ENCODE data around the gene PYGO2.
"Not testable (repeated sequence)": the region's sequence is repeated elsewhere in the genome, so short reads cannot be mapped to it uniquely, and the experiment has no call there.

PYGO2 gene

GRCh38 chr1:154978360-154978759 lies 16.8 kb upstream of the PYGO2 start:
- DNase-seq (ENCODE audit: low read depth) = no peak

- not testable (repeated sequence) for DNase-seq (ENCODE audit: low read depth)
These were observed 16.2 kb upstream of the PYGO2 start for GRCh38 chr1:154977762-154978161.

GRCh38 chr1:154975409-154976059 lies 14.0 kb upstream of the PYGO2 start:
- DNase-seq (ENCODE audit: low read depth) = peak; percentile 65

- peak; percentile 87 for DNase-seq (ENCODE audit: low read depth)
These were observed 13.3 kb upstream of the PYGO2 start for GRCh38 chr1:154974808-154975408.

- DNase-seq (ENCODE audit: low read depth) = peak; percentile 91
These were observed 12.7 kb upstream of the PYGO2 start, which contains the start of gene CKS1B for GRCh38 chr1:154974102-154974807. Gene CKS1B (plus strand): TSS chr1:154974681. CDS start chr1:154974746, 65 bp downstream.

GRCh38 chr1:154973344-154974101 lies 11.9 kb upstream of the PYGO2 start:
- DNase-seq (ENCODE audit: low read depth) = peak; percentile 86

- DNase-seq (ENCODE audit: low read depth) = no peak
These were observed 11.1 kb upstream of the PYGO2 start for GRCh38 chr1:154972517-154973343.

GRCh38 chr1:154972213-154972516 lies 10.6 kb upstream of the PYGO2 start:
- DNase-seq (ENCODE audit: low read depth) = no peak

GRCh38 chr1:154971341-154971998 lies 9.9 kb upstream of the PYGO2 start:
- DNase-seq (ENCODE audit: low read depth) = no peak

- no peak for DNase-seq (ENCODE audit: low read depth)
These were observed 9.2 kb upstream of the PYGO2 start, which contains the start of gene SHC1 for GRCh38 chr1:154970631-154971340. Gene SHC1 (minus strand): TSS chr1:154970747. CDS start chr1:154970526, 221 bp downstream.

- DNase-seq (ENCODE audit: low read depth) = no peak
These were observed 8.4 kb upstream of the PYGO2 start for GRCh38 chr1:154969860-154970452.

- no peak for DNase-seq (ENCODE audit: low read depth)
These were observed 7.7 kb upstream of the PYGO2 start for GRCh38 chr1:154969246-154969645.

- no peak for DNase-seq (ENCODE audit: low read depth)
These were observed 7.1 kb upstream of the PYGO2 start for GRCh38 chr1:154968731-154969130.

- DNase-seq (ENCODE audit: low read depth) = no peak
These were observed 5.9 kb upstream of the PYGO2 start for GRCh38 chr1:154967331-154967950.

- no peak for DNase-seq (ENCODE audit: low read depth)
These were observed 4.5 kb upstream of the PYGO2 start for GRCh38 chr1:154966111-154966510.

GRCh38 chr1:154964359-154964758 lies 2.8 kb upstream of the PYGO2 start:
- no peak for DNase-seq (ENCODE audit: low read depth)

- DNase-seq (ENCODE audit: low read depth) = no peak
These were observed 2.1 kb upstream of the PYGO2 start for GRCh38 chr1:154963643-154964042.

GRCh38 chr1:154962795-154963330 lies 1.3 kb upstream of the PYGO2 start:
- DNase-seq (ENCODE audit: low read depth) = no peak

GRCh38 chr1:154962156-154962749 lies 671 bp upstream of the PYGO2 start:
- DNase-seq (ENCODE audit: low read depth) = no peak
